GM18517 (cell line): ENCODE data around the gene LRCH4.

Experiments
- ATAC-seq: cut with Tn5 transposase; IDR thresholded peaks from one replicate; pipeline ENCODE4 v1.9.1; 2021; ENCODE audit warnings: mild to moderate bottlenecking, moderate library complexity; ENCODE audit not compliant: unreplicated experiment

LRCH4 gene, protein sequence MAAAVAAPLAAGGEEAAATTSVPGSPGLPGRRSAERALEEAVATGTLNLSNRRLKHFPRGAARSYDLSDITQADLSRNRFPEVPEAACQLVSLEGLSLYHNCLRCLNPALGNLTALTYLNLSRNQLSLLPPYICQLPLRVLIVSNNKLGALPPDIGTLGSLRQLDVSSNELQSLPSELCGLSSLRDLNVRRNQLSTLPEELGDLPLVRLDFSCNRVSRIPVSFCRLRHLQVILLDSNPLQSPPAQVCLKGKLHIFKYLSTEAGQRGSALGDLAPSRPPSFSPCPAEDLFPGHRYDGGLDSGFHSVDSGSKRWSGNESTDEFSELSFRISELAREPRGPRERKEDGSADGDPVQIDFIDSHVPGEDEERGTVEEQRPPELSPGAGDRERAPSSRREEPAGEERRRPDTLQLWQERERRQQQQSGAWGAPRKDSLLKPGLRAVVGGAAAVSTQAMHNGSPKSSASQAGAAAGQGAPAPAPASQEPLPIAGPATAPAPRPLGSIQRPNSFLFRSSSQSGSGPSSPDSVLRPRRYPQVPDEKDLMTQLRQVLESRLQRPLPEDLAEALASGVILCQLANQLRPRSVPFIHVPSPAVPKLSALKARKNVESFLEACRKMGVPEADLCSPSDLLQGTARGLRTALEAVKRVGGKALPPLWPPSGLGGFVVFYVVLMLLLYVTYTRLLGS

GRCh38 chr7:100585511-100586265 is at the start of gene LRCH4:
TSS of gene LRCH4 (minus strand) at chr7:100586129. CDS start at chr7:100586100, 29 bp downstream.
- ATAC-seq = peak; percentile 30

DNA sequence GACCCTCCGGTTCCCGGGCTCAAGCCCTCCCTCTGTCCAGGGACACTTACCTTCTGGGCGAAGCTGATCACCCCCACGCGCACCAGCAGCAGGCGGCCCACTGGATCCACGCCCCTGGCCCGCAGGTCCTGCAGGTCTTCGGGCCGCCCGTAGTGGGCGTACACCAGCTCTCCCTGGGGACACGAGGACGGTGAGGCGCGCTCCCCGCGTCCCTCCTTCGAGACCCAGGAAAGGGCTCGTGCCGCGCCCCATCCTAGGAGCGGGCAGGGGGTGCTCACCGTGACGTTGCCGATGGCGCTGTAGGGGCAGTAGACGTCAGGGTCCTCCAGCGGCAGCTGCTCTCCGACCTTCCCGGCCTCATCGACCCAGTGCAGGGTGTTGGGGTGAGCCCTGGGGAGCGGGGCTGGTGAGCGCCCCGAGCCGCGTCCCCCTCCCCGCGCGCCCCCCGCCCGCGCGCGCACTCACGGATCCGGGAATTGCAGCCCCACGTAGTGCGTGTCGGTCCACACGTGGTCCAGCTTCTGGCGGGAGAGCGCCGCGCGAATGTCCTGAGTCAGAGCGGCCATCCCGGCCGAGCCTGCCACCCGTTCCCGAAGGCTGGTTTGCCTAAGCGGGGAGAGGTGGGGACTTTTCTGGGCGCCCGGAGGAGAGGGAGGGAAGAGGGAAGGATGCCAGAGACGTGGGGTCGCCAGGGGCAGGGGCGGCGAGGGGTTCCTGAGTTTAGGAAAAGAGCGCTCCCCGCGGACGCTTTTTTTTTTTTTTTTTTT is 47.2 kb upstream of the LRCH4 start:
- peak; percentile 58 for ATAC-seq

- no peak for ATAC-seq
Observed at GRCh38 chr7:100630066-100630465, 44.1 kb upstream of the LRCH4 start.

- no peak for ATAC-seq
Observed at GRCh38 chr7:100629117-100629716, 43.3 kb upstream of the LRCH4 start.

DNA sequence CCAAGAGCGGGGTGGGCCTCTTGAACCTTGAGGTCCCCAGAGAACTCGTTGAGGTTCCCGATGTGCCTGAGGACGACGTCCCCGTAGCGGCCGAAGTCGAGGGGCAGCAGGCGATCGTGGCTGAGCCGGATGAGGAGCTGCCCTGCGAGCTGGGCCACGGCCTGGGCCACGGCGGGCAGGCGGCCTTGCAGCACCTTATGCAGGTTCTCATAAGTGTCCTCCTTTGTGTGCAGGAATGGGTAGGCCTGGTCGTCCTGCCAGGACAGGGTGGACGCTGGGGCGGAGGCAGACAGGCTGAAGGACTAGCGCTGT is 41.3 kb upstream of the LRCH4 start:
- ATAC-seq = no peak

DNA sequence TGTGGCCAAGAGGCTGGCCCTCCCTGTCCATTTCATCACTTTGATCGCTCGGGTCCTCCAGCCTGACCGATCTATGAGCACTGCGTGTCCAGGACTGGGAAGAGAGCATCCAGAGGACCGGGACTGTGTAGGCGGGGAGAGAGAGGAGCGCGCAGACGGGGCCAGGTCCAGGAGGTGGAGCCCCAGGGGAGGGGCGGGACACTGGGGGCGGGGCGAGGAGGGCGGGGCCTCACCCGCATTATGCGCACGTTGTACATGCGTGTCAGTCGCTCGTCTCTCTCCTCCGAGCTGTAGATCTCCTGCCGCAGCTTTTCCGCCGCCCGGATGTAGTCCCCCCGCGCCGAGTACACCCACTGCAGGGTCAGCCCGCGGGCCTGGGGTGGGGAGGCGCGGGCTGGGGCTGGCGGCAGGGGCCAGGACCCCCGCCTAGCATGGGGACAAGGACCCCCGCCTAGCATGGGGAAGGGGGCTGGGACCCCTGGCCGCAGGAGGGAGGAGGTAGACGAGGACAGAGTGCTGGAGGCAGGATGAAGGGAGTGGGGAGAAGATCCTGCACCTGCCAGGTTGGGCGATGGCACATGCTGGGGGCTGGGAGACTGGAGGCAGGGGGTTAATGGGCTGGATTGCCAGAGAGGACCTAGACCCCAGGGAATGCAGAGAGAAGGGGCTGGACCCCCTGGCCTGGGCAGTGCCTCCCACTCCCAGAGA is 40.8 kb upstream of the LRCH4 start:
- ATAC-seq = peak; percentile 60

- no peak for ATAC-seq
Observed at GRCh38 chr7:100626055-100626454, 40.1 kb upstream of the LRCH4 start.

- no peak for ATAC-seq
Observed at GRCh38 chr7:100623951-100624824, 38.3 kb upstream of the LRCH4 start.

DNA sequence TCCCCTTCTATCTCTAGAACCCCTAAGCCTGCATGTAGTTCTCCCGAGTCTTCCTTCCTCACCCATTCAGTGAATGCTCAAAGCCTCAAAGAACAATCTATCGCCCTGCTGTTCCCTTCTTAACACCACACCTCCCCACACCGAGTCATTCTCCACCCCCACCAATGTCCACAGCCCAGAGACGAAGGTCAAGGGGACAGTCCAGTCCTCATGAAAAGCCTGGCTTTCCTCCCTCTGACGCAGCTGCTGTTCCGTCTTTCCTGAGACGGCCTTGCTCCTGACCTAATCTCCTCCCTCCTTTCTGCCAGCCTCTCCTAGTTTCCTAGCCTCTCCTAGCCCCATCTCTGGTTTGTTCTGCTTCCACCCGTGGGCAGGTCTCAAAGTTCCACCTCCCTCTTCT is 35.6 kb upstream of the LRCH4 start:
- ATAC-seq = no peak

GRCh38 chr7:100620804-100621203 is 34.9 kb upstream of the LRCH4 start:
- ATAC-seq = no peak

GRCh38 chr7:100620239-100620638 is 34.3 kb upstream of the LRCH4 start:
- no peak for ATAC-seq

GRCh38 chr7:100614308-100614861 is 28.5 kb upstream of the LRCH4 start:
- ATAC-seq = no peak

- no peak for ATAC-seq
Observed at GRCh38 chr7:100613412-100614175, 27.7 kb upstream of the LRCH4 start.

GRCh38 chr7:100612730-100613390 is 26.9 kb upstream of the LRCH4 start:
- ATAC-seq = no peak

DNA sequence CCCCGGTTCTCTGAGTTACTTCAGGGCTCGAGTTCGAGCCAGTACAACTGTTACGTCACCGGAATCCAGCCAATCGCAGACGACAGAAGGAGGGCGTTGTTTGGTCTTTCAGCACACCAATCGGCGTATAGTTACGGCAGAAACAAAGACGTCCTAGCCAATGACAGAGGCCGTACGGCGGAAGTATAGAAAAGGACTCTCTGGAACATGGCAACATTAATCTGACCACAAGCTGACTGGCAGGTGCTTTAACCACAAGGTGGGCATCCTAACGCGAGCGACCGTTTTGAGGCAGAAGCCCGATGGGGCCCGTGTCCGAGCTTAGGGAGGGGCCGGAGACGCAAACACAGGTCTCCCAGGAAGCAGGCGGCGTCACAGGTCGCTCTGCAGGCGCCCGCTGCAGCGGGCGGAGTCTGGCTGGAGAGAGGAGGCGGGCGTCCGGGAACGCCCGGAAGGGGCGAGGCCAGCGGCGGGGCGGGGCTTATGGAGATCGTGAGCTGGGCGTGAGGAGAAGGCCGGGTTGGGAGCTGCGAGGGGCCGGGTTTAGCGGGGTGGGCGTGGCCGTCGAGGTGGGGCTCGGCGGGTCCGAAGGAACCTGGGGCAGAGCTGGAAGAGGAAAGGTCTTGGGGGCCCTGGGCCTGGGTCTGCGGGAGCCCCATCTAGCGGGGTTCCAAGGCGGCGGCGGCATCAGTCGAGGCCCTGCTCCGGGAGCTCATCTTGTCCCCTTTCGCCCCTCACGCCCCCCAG is 26.2 kb upstream of the LRCH4 start, which contains the start of gene MOSPD3:
Gene MOSPD3 (plus strand): TSS at position 558 of the 747 bp plus-strand sequence. CDS start 252 bp downstream, outside the sequence.
- peak; percentile 94 for ATAC-seq

GRCh38 chr7:100609958-100610357 is 24.0 kb upstream of the LRCH4 start:
- no peak for ATAC-seq

DNA sequence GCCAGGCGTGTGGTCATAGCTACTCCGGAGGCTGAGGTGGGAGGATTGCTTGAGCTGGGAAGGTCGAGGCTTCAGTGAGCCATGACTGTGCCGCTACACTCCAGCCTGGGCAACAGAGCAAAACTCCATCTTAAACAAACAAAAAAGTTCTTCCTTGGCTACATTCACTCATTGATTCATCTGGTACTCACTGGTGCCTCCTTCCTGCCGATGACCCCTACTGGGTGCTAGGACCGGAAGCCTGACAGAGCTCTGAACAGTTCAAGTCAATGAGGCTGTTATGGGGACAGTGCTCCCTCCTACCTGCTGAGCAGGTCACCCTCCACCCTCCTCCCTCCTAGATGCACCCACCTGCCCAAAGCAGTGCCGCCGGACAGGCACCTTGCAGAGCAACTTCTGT is 21.2 kb upstream of the LRCH4 start:
- no peak for ATAC-seq
